HTR-8/SVneo (cell line): ENCODE data around the gene ZBED3.
"Not testable (repeated sequence)": the region's sequence is repeated elsewhere in the genome, so short reads cannot be mapped to it uniquely, and the experiment has no call there.

ENCODE experiments used
- DNase-seq: peaks from one replicate; pipeline ENCODE4 v3.0.0; 2011; ENCODE audit warnings: low spot score, mixed read lengths; ENCODE audit not compliant: insufficient read length
- FAIRE-seq: peaks from 2 replicates; lab custom pipeline; 2011; peaks lifted over from hg19 to GRCh38; lab: Jason Lieb, UNC

The ZBED3 gene

DNA sequence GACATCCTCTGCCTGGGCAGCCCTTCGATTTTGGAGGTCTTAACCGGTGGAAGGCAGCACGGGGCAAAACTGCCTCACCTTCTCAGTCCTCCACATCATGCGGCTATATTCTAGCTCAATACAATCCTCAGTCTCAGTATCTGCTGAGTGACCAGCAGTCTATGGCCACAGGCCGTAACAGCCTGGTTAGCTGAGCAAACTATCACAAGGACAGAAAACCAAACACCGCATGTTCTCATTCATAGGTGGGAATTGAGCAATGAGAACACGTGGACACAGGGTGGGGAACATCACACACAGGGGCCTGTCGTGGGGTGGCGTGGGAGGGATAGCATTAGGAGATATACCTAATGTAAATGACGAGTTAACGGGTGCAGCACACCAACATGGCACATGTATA lies 6.6 kb downstream of the ZBED3 start:
- not testable (repeated sequence) for DNase-seq, FAIRE-seq

DNA sequence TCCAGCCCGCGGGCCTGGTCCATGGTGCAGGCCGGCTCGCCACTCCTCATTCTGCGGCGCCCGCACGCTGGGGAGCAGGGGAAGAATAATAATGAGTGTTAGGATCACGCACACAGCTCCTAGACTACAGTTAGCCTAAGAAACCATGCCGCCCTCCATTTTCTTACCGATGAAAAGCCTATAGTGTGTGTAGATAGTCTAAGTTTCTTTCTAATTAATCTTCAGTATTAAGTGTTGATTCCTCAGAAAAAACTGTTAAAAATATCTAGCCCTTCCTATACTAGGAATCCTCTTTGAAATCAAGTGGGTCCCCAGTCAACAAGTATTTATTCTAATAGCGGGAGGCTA lies 9.3 kb downstream of the ZBED3 start:
- no peak for FAIRE-seq

DNA sequence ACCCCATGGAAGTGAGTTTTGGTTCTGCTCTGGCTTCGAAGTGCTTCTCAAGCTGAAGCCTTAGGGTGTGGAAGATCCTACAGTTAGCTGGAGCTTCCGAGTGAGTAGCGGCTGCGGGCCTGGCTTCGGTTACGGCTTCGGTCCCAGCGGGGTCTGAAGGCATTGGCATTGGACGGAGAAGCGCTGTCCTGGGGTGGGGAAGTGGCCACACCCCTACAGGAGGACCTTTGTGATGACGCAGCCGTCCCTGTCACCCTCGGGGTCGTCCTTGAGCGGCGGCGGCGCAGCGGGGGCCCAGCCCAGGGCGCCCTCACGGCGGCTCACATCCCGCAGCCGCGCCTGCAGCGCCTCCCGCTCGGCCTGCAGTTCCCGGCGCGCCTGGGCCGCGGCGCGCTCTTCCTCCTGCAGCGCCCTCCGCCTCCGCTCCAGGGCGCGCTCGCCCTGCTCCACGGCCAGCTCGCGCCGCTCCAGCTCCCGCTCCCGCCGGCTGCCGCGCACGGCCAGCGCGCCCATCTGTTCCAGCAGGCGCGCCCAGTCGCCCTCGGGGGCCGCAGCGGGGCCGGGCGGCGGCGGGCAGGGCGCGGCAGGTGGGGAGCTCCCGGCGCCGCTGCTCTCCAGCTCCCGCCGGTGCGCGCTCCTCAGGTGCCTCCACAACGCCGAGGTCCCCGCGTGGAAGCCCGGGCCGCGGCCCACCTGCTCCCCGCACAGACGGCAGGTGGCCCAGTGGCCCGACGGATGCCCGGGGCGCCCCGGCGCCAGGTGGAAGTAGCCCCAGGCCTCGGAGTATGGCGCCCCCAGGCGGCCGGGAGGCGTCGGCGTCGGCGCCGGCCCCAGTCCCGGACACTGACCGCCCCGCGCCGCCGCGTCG lies 9.9 kb downstream of the ZBED3 start:
- FAIRE-seq (no peak), DNase-seq (peak; percentile 30)

More for the DNA sequence above, 9.3 kb downstream of the ZBED3 start:
- DNase-seq, result no peak

DNA sequence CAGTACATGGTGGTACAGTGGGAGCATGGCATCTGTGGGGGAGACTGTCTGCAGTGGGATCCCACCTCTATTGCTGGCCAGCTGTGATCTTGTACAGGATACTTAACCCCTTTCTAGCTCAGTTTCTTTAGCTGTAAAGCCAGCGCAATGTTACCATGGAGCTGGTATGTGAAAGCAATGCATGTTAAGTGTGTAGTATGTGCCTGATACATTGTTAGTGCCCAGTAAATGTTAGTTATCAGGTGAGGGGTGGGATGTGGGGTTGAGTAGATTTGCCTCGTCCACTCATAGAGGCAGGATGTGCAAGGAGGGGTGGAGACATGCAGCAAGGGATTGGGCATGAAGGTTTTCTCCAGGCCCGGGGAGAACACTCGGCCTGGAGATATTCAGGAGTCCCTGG lies 12.3 kb downstream of the ZBED3 start:
- DNase-seq (no peak), FAIRE-seq (no peak)

GRCh38 chr5:77073667-77074066 lies 13.4 kb downstream of the ZBED3 start:
- FAIRE-seq (no peak), DNase-seq (no peak)

DNA sequence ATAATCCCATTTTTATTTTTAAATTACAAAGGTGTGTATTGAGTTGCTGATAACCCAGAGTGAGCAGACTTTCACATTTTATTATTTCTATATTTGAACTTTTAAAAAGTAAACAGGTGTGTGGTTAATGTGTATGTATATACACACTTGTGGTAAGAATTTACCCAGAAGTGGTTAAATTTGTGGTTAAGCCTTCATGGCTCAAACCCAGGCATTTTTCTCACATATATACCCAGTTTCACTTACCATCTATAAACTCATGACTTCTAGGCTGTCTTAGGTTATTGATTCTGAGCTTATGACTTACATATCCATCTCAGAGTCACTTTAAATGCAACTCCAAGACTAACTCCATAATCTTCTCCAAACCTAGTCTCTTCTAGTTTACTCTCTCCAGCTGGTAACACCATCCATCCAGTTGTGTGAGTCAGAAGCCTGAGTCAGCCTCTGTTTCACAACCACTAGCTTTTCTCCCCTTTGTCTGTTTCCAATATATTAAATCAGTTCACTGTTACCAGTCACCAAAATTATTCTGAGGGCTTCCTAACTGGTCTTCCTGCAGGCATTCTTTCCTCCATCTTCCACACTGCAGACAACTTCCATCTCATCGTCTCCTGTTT lies 20.2 kb downstream of the ZBED3 start:
- FAIRE-seq (no peak), DNase-seq (no peak)

- DNase-seq, result no peak
- FAIRE-seq, result no peak
Observed at GRCh38 chr5:77066184-77066583, 20.9 kb downstream of the ZBED3 start.

DNA sequence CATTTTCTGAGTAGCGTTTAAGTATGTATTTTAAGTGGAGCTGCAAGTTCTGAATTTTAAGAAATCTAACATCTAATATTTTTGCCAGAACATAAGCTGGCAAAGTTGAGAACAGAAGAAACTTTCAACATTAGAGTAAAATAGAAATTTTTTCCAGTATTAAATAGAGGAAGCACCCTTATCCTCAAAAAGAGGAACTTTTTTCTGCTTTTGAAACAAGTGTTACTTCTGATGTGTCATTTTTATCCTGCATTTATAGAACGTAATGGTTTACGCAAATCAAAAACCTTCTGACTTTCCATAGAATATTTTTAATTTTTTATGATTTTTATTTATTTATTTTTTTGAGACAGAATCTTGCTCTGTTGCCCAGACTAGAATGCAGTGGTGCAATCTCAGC lies 21.8 kb downstream of the ZBED3 start:
- DNase-seq (no peak), FAIRE-seq (no peak)

DNA sequence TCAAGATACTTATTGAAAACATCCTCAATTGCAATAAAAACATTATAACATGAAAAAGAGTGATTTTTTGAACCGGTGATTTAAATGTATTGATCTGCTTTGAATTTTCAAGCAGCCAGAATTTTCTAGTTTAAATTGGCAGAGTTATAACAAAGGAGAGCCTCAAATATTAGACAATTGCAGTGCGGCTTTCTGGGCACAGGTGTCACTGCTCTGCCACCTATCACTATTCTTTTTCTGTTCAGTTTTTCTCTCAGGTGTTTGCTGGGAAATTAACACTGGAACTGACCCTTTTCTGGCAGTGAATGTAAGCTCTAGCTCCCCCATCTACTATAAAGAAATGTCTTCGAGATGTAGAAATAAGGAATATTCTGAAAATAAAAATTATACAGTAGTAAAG lies 23.0 kb downstream of the ZBED3 start:
- no peak for DNase-seq
- FAIRE-seq, result no peak

DNA sequence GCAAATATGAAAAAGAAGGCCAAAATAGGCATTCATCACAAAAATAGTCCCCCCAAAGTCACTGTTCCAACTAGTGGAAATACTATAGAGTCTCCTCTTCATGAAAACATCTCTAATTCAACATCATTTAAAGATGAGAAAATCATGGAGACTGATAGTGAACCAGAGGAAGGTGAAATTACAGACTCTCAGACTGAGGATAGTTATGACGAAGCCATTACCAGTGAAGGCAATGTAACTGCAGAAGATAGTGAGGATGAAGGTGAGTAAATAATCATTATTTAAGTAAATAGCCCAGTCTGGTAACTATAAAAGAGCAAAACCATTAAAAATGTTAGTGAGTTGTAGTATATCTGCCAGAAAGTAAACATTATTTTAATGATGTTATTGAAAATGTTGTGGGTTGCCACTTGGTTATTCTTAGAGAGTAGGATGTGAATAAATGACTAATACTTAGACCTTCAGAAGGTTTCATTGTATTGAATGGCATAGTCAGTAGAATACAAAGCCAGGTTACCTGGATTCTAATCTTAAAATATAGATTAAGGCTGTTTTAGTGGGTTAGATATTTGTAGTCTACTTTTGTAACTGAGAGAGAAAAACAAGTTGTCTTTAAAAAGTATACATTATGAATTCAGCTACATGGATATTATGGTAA lies 40.5 kb downstream of the ZBED3 start:
- FAIRE-seq (no peak), DNase-seq (no peak)

GRCh38 chr5:77035950-77036349 lies 51.1 kb downstream of the ZBED3 start:
- DNase-seq (no peak), FAIRE-seq (no peak)

GRCh38 chr5:77033338-77033737 lies 53.7 kb downstream of the ZBED3 start:
- DNase-seq, result no peak
- no peak for FAIRE-seq

- FAIRE-seq (no peak), DNase-seq (no peak)
Observed at GRCh38 chr5:77032635-77033034, 54.5 kb downstream of the ZBED3 start.

DNA sequence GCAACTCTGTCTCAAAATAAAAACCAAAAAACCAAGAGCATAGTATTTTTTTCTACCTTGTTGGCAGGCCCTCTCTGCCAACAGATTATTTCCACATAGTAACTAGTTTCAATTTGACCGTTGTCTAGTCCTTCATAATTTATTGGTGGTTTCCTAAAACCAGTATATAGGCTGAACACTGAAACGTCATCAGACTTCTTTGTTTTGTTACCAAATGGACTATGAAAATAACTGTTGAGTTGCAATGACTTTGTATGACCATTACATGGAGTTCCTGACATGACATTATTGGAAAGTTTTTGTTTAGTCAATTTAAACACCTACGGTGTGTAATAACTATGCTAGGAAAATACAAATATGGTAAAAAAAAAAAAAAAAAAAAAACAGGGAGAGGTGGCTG lies 55.2 kb downstream of the ZBED3 start:
- FAIRE-seq (no peak), DNase-seq (no peak)

GRCh38 chr5:77030097-77031071 lies 56.7 kb downstream of the ZBED3 start, which contains the start of gene AGGF1:
AGGF1 (plus strand) TSS chr5:77030404; CDS start chr5:77030767, 363 bp downstream.
- DNase-seq (peak; percentile 90), FAIRE-seq (peak; percentile 83)

DNA sequence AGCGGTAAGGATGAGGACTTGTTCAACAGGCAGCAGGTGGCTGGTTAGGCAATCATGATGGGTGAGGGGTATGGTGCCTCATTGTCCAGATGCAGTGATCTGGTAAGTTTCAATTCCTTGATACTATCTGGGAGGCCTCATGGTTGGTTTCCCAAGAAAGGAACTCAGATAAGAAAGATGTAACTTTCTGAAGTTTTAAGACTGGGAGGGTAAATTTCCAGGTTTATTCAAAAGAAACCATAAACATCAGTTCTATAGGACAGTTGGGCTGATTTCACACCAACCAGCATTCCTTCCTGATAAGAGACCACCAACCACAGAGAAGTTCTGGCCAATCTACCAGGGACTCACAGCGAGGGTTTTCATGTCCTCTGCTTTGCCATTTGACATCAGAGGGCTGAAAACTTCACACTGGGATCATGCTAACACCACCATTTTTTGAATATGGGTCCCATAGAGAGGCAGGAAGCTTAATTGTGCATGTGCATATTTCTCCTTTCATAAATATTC lies 57.7 kb downstream of the ZBED3 start:
- FAIRE-seq, result no peak

DNA sequence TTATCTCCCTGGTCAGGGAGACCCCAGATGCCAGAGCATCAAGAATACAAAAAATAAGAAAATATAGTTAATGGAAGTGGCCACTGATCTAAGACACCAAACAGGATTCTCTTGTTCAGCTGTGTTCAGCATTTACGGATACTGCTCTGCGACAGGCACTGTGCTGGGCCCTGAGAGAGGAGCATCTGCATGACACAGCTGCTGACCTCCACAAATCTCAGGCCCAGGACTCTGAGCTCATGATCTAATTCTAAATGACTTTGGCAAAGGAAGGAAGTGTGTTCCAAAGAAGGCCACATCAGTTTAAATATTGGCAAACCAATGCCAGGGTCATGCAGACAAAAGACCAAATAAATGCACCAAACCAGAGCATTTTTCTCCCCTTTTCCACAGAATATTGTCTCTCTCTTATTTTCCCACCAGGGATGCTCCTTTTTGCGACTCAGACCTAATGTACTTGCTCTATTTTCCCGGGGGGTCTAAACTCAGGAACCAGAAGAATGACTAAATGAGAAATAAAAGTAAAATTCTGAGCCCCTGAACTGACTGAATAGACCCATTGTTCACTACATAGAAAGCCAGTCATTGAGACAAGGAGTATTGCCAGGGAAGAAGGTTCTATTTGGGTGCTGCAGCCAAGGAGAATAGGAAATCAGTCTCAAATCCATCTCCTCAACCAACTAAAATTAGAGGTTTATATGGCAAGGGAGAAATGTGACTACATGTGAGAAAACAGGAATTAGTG lies 58.3 kb downstream of the ZBED3 start:
- DNase-seq, result no peak
- FAIRE-seq, result no peak

More for the DNA sequence above, 57.7 kb downstream of the ZBED3 start:
- no peak for DNase-seq

DNA sequence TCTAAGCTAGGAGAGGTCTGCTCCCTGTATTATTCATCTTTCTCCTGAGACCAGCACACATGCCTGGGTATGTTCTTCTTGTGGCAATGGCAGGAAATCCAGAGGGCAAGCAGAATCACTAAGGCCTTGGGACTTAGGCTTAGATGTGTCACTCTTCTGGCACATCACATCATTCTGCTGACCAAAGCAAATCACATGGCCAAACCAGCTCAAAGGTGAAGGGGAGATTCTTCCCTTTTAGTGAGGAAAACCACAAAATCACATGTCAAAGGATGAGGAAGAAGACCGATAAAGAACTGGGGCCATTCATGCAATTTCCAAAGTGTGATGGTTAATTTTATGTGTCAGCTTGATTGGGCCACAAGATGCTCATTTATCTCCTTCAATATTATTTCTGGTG lies 62.6 kb downstream of the ZBED3 start:
- DNase-seq, result no peak
- peak; percentile 13 for FAIRE-seq
